H1 (cell line): Measurements from ENCODE around the gene AADAC. TPM values are rescaled to one million over a fixed set of nuclear protein-coding genes. Genes with fewer than 3 reads are reported as not detected.

Experiments
- CTCF ChIA-PET: fragments of 300-600 bp; sonication (Branson Sonifier 250); formaldehyde crosslinking; loops from one replicate; lab custom pipeline; 2021; ENCODE audit not compliant: partially characterized antibody; lab: Charles Lee
- POLR2A ChIA-PET: fragments of 300-600 bp; sonication (Branson Sonifier 250); formaldehyde crosslinking; loops from one replicate; lab custom pipeline; 2021; ENCODE audit warnings: inconsistent platforms; ENCODE audit not compliant: partially characterized antibody; lab: Charles Lee
- DNase-seq, 2 experiments: peaks; one replicate each; pipeline versions ENCODE4 v3.0.0 to v3.0.0-alpha.2; 2010 to 2022; ENCODE audit warnings: low spot score in 2 of 2, low read depth in 1 of 2, mixed read lengths in 1 of 2
- FAIRE-seq: peaks from 2 replicates; lab custom pipeline; 2011; peaks lifted over from hg19 to GRCh38; lab: Jason Lieb, UNC
- H2AFZ ChIP-seq: 2 replicates; pipeline ENCODE4 v1.8.1; 2012; ENCODE audit warnings: low read length, inconsistent platforms
- H2AK5ac ChIP-seq: 2 replicates; pipeline ENCODE4 v1.6.1; 2013; ENCODE audit warnings: low read depth, low read length
- H2BK120ac ChIP-seq: replicated peaks from 2 replicates; pipeline ENCODE3; 2013; ENCODE audit warnings: low read depth, low read length, inconsistent platforms
- H2BK12ac ChIP-seq: 2 replicates; pipeline ENCODE4 v1.6.1; 2013; ENCODE audit warnings: low read depth, low read length
- H2BK15ac ChIP-seq: 2 replicates; pipeline ENCODE4 v1.6.1; 2013; ENCODE audit warnings: low read length
- H2BK20ac ChIP-seq: 2 replicates; pipeline ENCODE4 v1.6.1; 2013; ENCODE audit warnings: low read length
- H2BK5ac ChIP-seq: 2 replicates; pipeline ENCODE4 v1.6.1; 2013; ENCODE audit warnings: low read depth, low read length
- H3K14ac ChIP-seq: 2 replicates; pipeline ENCODE4 v1.6.1; 2013; ENCODE audit warnings: inconsistent platforms; ENCODE audit not compliant: insufficient read length
- H3K18ac ChIP-seq: 2 replicates; pipeline ENCODE4 v1.6.1; 2013; ENCODE audit warnings: low read length; ENCODE audit errors: extremely low read depth
- H3K23ac ChIP-seq: 2 replicates; pipeline ENCODE4 v1.6.1; 2013; ENCODE audit warnings: inconsistent platforms; ENCODE audit not compliant: insufficient read length
- H3K23me2 ChIP-seq: 2 replicates; pipeline ENCODE4 v1.6.1; 2013; ENCODE audit warnings: low read depth, low read length
- H3K27ac ChIP-seq: 2 replicates; pipeline ENCODE4 v1.6.1; 2011; ENCODE audit warnings: low read depth, low read length, inconsistent platforms
- H3K27me3 ChIP-seq, 4 experiments: replicated peaks in 1 of 4; 1 replicate in 1 of 4; 2 replicates in 3 of 4; pipeline versions ENCODE4 v1.6.1 to v1.8.1; 2011 to 2013; ENCODE audit warnings: low read length in 3 of 4, mild to moderate bottlenecking in 3 of 4, inconsistent platforms in 2 of 4, mixed read lengths in 2 of 4, moderate library complexity in 1 of 4; ENCODE audit not compliant: control insufficient read depth in 3 of 4, insufficient read depth in 3 of 4; ENCODE audit errors: extremely low read depth in 1 of 4
- H3K36me3 ChIP-seq, 4 experiments: 2 replicates each; pipeline versions ENCODE4 v1.6.1 to v1.8.1; 2011 to 2013; ENCODE audit warnings: mild to moderate bottlenecking in 4 of 4, low read length in 3 of 4, moderate library complexity in 2 of 4, control low read depth in 1 of 4, inconsistent platforms in 1 of 4; ENCODE audit not compliant: insufficient read depth in 4 of 4, control insufficient read depth in 2 of 4
- H3K4ac ChIP-seq: replicated peaks from 2 replicates; pipeline ENCODE3; 2013; ENCODE audit warnings: low read length, low read depth, mixed read lengths, inconsistent platforms; ENCODE audit not compliant: insufficient read length
- H3K4me1 ChIP-seq, 4 experiments: replicated peaks in 1 of 4; 1 replicate in 1 of 4; 2 replicates in 3 of 4; pipeline versions ENCODE4 v1.6.1 to v1.8.1; 2011 to 2013; ENCODE audit warnings: low read length in 3 of 4, inconsistent platforms in 2 of 4, mixed read lengths in 1 of 4; ENCODE audit not compliant: insufficient read depth in 4 of 4, control insufficient read depth in 3 of 4
- H3K4me2 ChIP-seq, 2 experiments: 2 replicates each; pipeline versions ENCODE4 v1.6.1 to v1.8.1; 2011 to 2013; ENCODE audit warnings: low read depth in 2 of 2, low read length in 2 of 2, control low read depth in 1 of 2, inconsistent platforms in 1 of 2, mild to moderate bottlenecking in 1 of 2; ENCODE audit not compliant: insufficient read depth in 1 of 2
- H3K4me3 ChIP-seq, 4 experiments: fragments of 200-600, 300-600 bp in 1 of 4; sonication (generic), shearing (Covaris generic), sonication (Bioruptor Twin) in 1 of 4; 2 replicates each; pipeline versions ENCODE4 v1.5.1 to v1.8.1; 2011 to 2016; ENCODE audit warnings: low read length in 4 of 4, low read depth in 3 of 4, control low read depth in 2 of 4, inconsistent platforms in 2 of 4, mild to moderate bottlenecking in 2 of 4, mixed read lengths in 1 of 4, moderate library complexity in 1 of 4; ENCODE audit not compliant: insufficient read depth in 2 of 4; ENCODE audit errors: extremely low read depth in 1 of 4
- H3K56ac ChIP-seq: replicated peaks from 2 replicates; pipeline ENCODE3; 2013; ENCODE audit warnings: low read depth, mild to moderate bottlenecking, mixed read lengths, low read length, inconsistent platforms; ENCODE audit not compliant: insufficient read length
- H3K79me1 ChIP-seq: 2 replicates; pipeline ENCODE4 v1.6.1; 2013; ENCODE audit warnings: low read depth, low read length, control low read depth
- H3K79me2 ChIP-seq, 2 experiments: 2 replicates each; pipeline versions ENCODE4 v1.6.1 to v1.8.1; 2012 to 2013; ENCODE audit warnings: low read length in 2 of 2, mild to moderate bottlenecking in 2 of 2, inconsistent platforms in 1 of 2; ENCODE audit not compliant: insufficient read depth in 2 of 2, control insufficient read depth in 1 of 2
- H3K9ac ChIP-seq, 4 experiments: replicated peaks in 1 of 4; 1 replicate in 1 of 4; 2 replicates in 3 of 4; pipeline versions ENCODE4 v1.6.1 to v1.8.1; 2011 to 2013; ENCODE audit warnings: low read depth in 3 of 4, low read length in 3 of 4, control low read depth in 2 of 4, mild to moderate bottlenecking in 2 of 4, moderate library complexity in 2 of 4, inconsistent platforms in 1 of 4; ENCODE audit errors: extremely low read depth in 1 of 4
- H3K9me3 ChIP-seq, 2 experiments: 2 replicates each; pipeline versions ENCODE4 v1.6.1 to v1.8.1; 2012 to 2013; ENCODE audit warnings: mild to moderate bottlenecking in 2 of 2, moderate library complexity in 2 of 2, control low read depth in 1 of 2, inconsistent platforms in 1 of 2, low read depth in 1 of 2, low read length in 1 of 2, mixed read lengths in 1 of 2; ENCODE audit not compliant: insufficient read depth in 2 of 2
- H4K20me1 ChIP-seq, 2 experiments: replicated peaks in 1 of 2; 2 replicates each; pipeline versions ENCODE3 to v1.8.1; 2011 to 2013; ENCODE audit warnings: inconsistent platforms in 2 of 2, low read length in 2 of 2, mild to moderate bottlenecking in 1 of 2; ENCODE audit not compliant: insufficient read depth in 2 of 2, control insufficient read depth in 1 of 2
- H4K5ac ChIP-seq: 2 replicates; pipeline ENCODE4 v1.6.1; 2013; ENCODE audit warnings: low read length, low read depth, mixed read lengths, inconsistent platforms; ENCODE audit not compliant: insufficient read length
- H4K8ac ChIP-seq: 2 replicates; pipeline ENCODE4 v1.8.0; 2013; ENCODE audit warnings: mild to moderate bottlenecking, moderate library complexity, low read length, inconsistent platforms; ENCODE audit not compliant: insufficient read depth; ENCODE audit errors: extremely low read depth
- H4K91ac ChIP-seq: replicated peaks from 2 replicates; pipeline ENCODE3; 2013; ENCODE audit warnings: low read length, mixed read lengths, inconsistent platforms; ENCODE audit not compliant: insufficient read length
- CTBP2 ChIP-seq: IDR thresholded peaks from 2 replicates; pipeline ENCODE4 v1.7.0; 2011; ENCODE audit warnings: borderline replicate concordance, mild to moderate bottlenecking, moderate library complexity, mixed read lengths, low read length; ENCODE audit not compliant: insufficient read depth, insufficient read length
- CTCF ChIP-seq, 3 experiments: IDR thresholded peaks; 1 replicate in 2 of 3; 2 replicates in 1 of 3; pipeline versions ENCODE4 v1.5.1 to v1.6.1; 2011; ENCODE audit warnings: low read length in 3 of 3, mild to moderate bottlenecking in 3 of 3, inconsistent platforms in 2 of 3, low read depth in 1 of 3, moderate library complexity in 1 of 3; ENCODE audit not compliant: insufficient read depth in 1 of 3; ENCODE audit errors: control extremely low read depth in 1 of 3
- HDAC2 ChIP-seq, 2 experiments: fragments of 300-600 bp in 1 of 2; sonication (generic) in 1 of 2; IDR thresholded peaks; 2 replicates each; pipeline ENCODE4 v1.6.1; 2011 to 2012; ENCODE audit warnings: low read depth in 2 of 2, low read length in 2 of 2, mild to moderate bottlenecking in 2 of 2, moderate library complexity in 2 of 2, borderline replicate concordance in 1 of 2, inconsistent platforms in 1 of 2
- JUN ChIP-seq: IDR thresholded peaks from 2 replicates; pipeline ENCODE4 v1.6.1; 2011; ENCODE audit warnings: low read depth, mild to moderate bottlenecking, improper control_type of control experiment, low read length
- POLR2A ChIP-seq, 2 experiments: IDR thresholded peaks; 1 replicate in 1 of 2; 2 replicates in 1 of 2; pipeline ENCODE4 v1.6.1; 2011; ENCODE audit warnings: low read depth in 2 of 2, low read length in 2 of 2, mild to moderate bottlenecking in 2 of 2; ENCODE audit errors: control extremely low read depth in 1 of 2
- POLR2AphosphoS5 ChIP-seq: IDR thresholded peaks from 2 replicates; pipeline ENCODE4 v1.6.1; 2011; ENCODE audit warnings: low read depth, low read length
- POU5F1 ChIP-seq: IDR thresholded peaks from 2 replicates; pipeline ENCODE4 v1.6.1; 2011; ENCODE audit warnings: low read depth, mild to moderate bottlenecking, low read length, moderate library complexity
- SIRT6 ChIP-seq: IDR thresholded peaks from one replicate; pipeline ENCODE4 v1.7.1; 2012; ENCODE audit warnings: low read length, inconsistent platforms
- SRF ChIP-seq: IDR thresholded peaks from 2 replicates; pipeline ENCODE4 v1.6.1; 2011; ENCODE audit warnings: mild to moderate bottlenecking, low read depth, low read length, moderate library complexity
- SUZ12 ChIP-seq: fragments of 200-600 bp; sonication (generic); IDR thresholded peaks from 2 replicates; pipeline ENCODE4 v1.6.1; 2012; ENCODE audit warnings: mild to moderate bottlenecking, inconsistent platforms, low read length, moderate library complexity, mixed read lengths
- TAF1 ChIP-seq: IDR thresholded peaks from 2 replicates; pipeline ENCODE4 v1.6.1; 2011; ENCODE audit warnings: mild to moderate bottlenecking, low read depth, low read length
- TBP ChIP-seq: IDR thresholded peaks from 2 replicates; pipeline ENCODE4 v1.6.1; 2011; ENCODE audit warnings: low read depth, low read length, improper control_type of control experiment
- ZNF274 ChIP-seq: IDR thresholded peaks from 2 replicates; pipeline ENCODE4 v1.7.0; 2012; ENCODE audit warnings: low read length, borderline replicate concordance; ENCODE audit errors: extremely low read depth
- WGBS, 2 experiments: shearing (Covaris generic) in 1 of 2; methylation state at CpG; one replicate each; pipeline versions ENCODE4 v1.1.6 to v1.1.7; 2013 to 2015; ENCODE audit warnings: low lambda C conversion rate in 2 of 2, mixed read lengths in 2 of 2, inconsistent platforms in 1 of 2, low coverage in 1 of 2, missing lambda C conversion rate in 1 of 2; ENCODE audit not compliant: insufficient replicate concordance in 2 of 2, insufficient coverage in 1 of 2, insufficient read length in 1 of 2; ENCODE audit errors: extremely low coverage in 1 of 2, missing lambda C conversion rate in 1 of 2; 5-methylcytosine and 5-hydroxymethylcytosine counted together
- polyA plus RNA-seq, 7 experiments: library from polyadenylated mRNA; depleted of rRNA in 3 of 7; stranded (reverse) in 5 of 7; unstranded in 2 of 7; fragments of >200 nt in 5 of 7; fragments of 200-250 nt in 2 of 7; gene quantifications; 1 replicate in 5 of 7; 2 replicates in 1 of 7; 4 replicates in 1 of 7; pipeline versions ENCODE4 v1.2.1 to v1.2.3, GENCODE V29; 2011 to 2013; ENCODE audit warnings: missing spikeins in 2 of 7, mixed read lengths in 2 of 7
- total RNA-seq: library from RNA; stranded (reverse); fragmentation: NEBNext Ultra II Directional; extraction: Animal tissue kit (Norgen Biotek cat#: 25700); gene quantifications from 2 replicates; pipeline ENCODE4 v1.2.1, GENCODE V29; 2021

Gene AADAC
- total and polyA plus RNA-seq, 2 of the 8 experiments (the other 6 are each of a cell fraction or from before 2014, with no cell fraction given): not detected

- no peak overlapping the region for H3K56ac ChIP-seq
- no peaks in the 10 kb centered on the region for H3K36me3 ChIP-seq
- no peaks in the 10 kb centered on the region for H3K4me1 ChIP-seq
- H3K14ac ChIP-seq: no peak overlapping the region
- no peak overlapping the region for H2AK5ac ChIP-seq
- no peak overlapping the region for H3K4me2 ChIP-seq
- POLR2A ChIA-PET: no interaction called here
- DNase-seq (no peak), FAIRE-seq (no peak)
- no peak overlapping the region for H2BK20ac ChIP-seq
- H3K4me3 ChIP-seq: no peak overlapping the region
- no peaks in the 10 kb centered on the region for H3K79me2 ChIP-seq
- no peaks in the 10 kb centered on the region for H4K20me1 ChIP-seq
- no peak overlapping the region for H4K8ac ChIP-seq
- H2AFZ ChIP-seq: no peak overlapping the region
- WGBS, 2 experiments: 70% methylated on average over 1 of the region's 1 CpG; no CpG with 5 or more reads in 1 of the 2 experiments
- H3K23me2 ChIP-seq: no peaks in the 10 kb centered on the region
- H3K4ac ChIP-seq: no peak overlapping the region
- H4K91ac ChIP-seq: no peak overlapping the region
- H2BK5ac ChIP-seq: no peak overlapping the region
- H3K27me3 ChIP-seq: no peaks in the 10 kb centered on the region
- no peak overlapping the region for H3K23ac ChIP-seq
- H2BK15ac ChIP-seq: no peak overlapping the region
- H2BK120ac ChIP-seq: no peak overlapping the region
- CTCF ChIA-PET: interaction anchor here (0.8 kb wide), 1 partner anchor 10 kb away, joined by 3 read pairs; no protein-coding TSS in a partner anchor
- no peak overlapping the region for H3K18ac ChIP-seq
- no peak overlapping the region for H2BK12ac ChIP-seq
- H3K9me3 ChIP-seq: peaks cover 0 to 8% of the 10 kb centered on the region in 2 experiments; a peak in 2 of 4 replicates
- no peaks in the 10 kb centered on the region for H3K79me1 ChIP-seq
- H3K9ac ChIP-seq: no peak overlapping the region
- no peak overlapping the region for H3K27ac ChIP-seq
- H4K5ac ChIP-seq: no peak overlapping the region
- TF ChIP-seq POLR2A (IDR thresholded peaks at IDR 0.05; ENCODE audit: control extremely low read depth in 1 of 2, low read depth in 2 of 2, low read length in 2 of 2) (no peak), POU5F1 (no peak), TBP (no peak), HDAC2 (IDR thresholded peaks at IDR 0.05; ENCODE audit: borderline replicate concordance in 1 of 2, low read depth in 2 of 2, low read length in 2 of 2) (no peak), TAF1 (no peak), SIRT6 (no peak), CTBP2 (no peak), ZNF274 (no peak), SUZ12 (no peak), CTCF (IDR thresholded peaks at IDR 0.05; ENCODE audit: control extremely low read depth in 1 of 3, insufficient read depth in 1 of 3, low read depth in 1 of 3, low read length in 3 of 3) (no peak), JUN (no peak), SRF (no peak), POLR2AphosphoS5 (no peak)
These were observed 9.6 kb upstream of the AADAC start for GRCh38 chr3:151804267-151804666.
